ENCODE measurements around the gene GNE.

DNA sequence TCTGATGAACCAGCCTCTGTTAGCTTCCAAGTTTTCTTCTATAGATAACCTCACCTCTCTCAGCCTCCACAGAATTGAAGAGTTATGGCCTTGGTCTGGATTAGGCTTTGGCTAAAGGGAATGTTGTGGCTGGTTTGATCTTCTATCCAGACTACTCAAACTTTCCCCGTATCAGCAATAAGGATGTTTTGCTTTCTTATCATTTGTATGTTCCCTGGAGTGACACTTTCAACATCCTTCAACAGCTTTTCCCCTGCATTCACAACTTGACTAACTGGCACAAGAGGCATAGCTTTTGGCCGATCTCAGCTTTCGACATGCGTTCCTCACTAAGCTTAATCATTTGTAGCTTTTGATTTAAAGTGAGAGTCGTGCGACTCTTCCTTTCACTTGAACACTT lies 28.1 kb upstream of the GNE start:
- TF ChIP-seq POLR2A (IDR thresholded peaks at IDR 0.05; ENCODE audit: low read depth, low read length) (no peak), POLR2AphosphoS5 (IDR thresholded peaks at IDR 0.05; ENCODE audit: low read depth, low read length) (no peak), TAF1 (IDR thresholded peaks at IDR 0.05; ENCODE audit: borderline replicate concordance, low read depth, low read length) (no peak)
